Lower lobe of right lung (tissue), 2 donors: ENCODE results near the gene SLIT3. TPM values are rescaled to one million over a fixed set of nuclear protein-coding genes. Genes with fewer than 3 reads are reported as not detected.

Experiments used
- ATAC-seq, 2 donors: fragments of 200-7000 bp; cut with Tn5 transposase; one replicate each; pipeline ENCODE4 v1.9.1; 2020 to 2022; ENCODE audit warnings: mild to moderate bottlenecking in 2 of 2, moderate library complexity in 2 of 2
- DNase-seq: peaks from one replicate; pipeline ENCODE4 v3.0.0-alpha.2; 2020
- H3K27ac ChIP-seq: fragments of 200-600 bp; one replicate; pipeline ENCODE4 v1.8.0; 2022
- H3K27me3 ChIP-seq: fragments of 200-600 bp; one replicate; pipeline ENCODE4 v1.8.0; 2022; ENCODE audit warnings: low read depth
- H3K36me3 ChIP-seq: fragments of 200-600 bp; one replicate; pipeline ENCODE4 v1.8.0; 2022; ENCODE audit warnings: mild to moderate bottlenecking
- H3K4me1 ChIP-seq: fragments of 200-600 bp; one replicate; pipeline ENCODE4 v1.8.0; 2022
- H3K4me3 ChIP-seq: fragments of 200-600 bp; one replicate; pipeline ENCODE4 v1.8.0; 2022; ENCODE audit warnings: mild to moderate bottlenecking
- H3K9me3 ChIP-seq: fragments of 200-600 bp; one replicate; pipeline ENCODE4 v1.8.0; 2022
- intact Hi-C: fragments of 100-400 bp; cut with DNase I; formaldehyde crosslinking; loops from one replicate; pipeline ENCODE4 v1.11.0; 2022
- total RNA-seq: library from RNA; stranded (reverse); fragmentation: NEBNext Ultra II Directional; extraction: Animal tissue kit (Norgen Biotek cat#: 25700); gene quantifications from one replicate; pipeline ENCODE4 v1.2.1, GENCODE V29; 2021
- TF ChIP-seq, protein P1 (sequence below): fragments of 200-600 bp; IDR thresholded peaks from one replicate; pipeline ENCODE4 v1.8.0; 2022; ENCODE audit warnings: antibody characterized with exemption, mild to moderate bottlenecking
- donor health status: DM: no; HTN: yes; CAD: no; lungs with severe emphysema.

SLIT3 gene
- total RNA-seq, 1 donor from 2014 or later, result 48.6 TPM

GRCh38 chr5:168685566-168685965 is 615.4 kb downstream of the SLIT3 start:
- ATAC-seq, result no peak
- DNase-seq, result no peak
- intact Hi-C loops, result no loop called here
- H3K36me3 ChIP-seq, result no peaks in the 10 kb centered on the region
- H3K27ac ChIP-seq, result no peak overlapping the region
- H3K4me1 ChIP-seq, result peaks cover 5% of the 10 kb centered on the region
- TF ChIP-seq, protein P1, sequence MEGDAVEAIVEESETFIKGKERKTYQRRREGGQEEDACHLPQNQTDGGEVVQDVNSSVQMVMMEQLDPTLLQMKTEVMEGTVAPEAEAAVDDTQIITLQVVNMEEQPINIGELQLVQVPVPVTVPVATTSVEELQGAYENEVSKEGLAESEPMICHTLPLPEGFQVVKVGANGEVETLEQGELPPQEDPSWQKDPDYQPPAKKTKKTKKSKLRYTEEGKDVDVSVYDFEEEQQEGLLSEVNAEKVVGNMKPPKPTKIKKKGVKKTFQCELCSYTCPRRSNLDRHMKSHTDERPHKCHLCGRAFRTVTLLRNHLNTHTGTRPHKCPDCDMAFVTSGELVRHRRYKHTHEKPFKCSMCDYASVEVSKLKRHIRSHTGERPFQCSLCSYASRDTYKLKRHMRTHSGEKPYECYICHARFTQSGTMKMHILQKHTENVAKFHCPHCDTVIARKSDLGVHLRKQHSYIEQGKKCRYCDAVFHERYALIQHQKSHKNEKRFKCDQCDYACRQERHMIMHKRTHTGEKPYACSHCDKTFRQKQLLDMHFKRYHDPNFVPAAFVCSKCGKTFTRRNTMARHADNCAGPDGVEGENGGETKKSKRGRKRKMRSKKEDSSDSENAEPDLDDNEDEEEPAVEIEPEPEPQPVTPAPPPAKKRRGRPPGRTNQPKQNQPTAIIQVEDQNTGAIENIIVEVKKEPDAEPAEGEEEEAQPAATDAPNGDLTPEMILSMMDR, result no peak
- no peaks in the 10 kb centered on the region for H3K9me3 ChIP-seq
- H3K4me3 ChIP-seq, result no peak overlapping the region
- H3K27me3 ChIP-seq, result no peaks in the 10 kb centered on the region

DNA sequence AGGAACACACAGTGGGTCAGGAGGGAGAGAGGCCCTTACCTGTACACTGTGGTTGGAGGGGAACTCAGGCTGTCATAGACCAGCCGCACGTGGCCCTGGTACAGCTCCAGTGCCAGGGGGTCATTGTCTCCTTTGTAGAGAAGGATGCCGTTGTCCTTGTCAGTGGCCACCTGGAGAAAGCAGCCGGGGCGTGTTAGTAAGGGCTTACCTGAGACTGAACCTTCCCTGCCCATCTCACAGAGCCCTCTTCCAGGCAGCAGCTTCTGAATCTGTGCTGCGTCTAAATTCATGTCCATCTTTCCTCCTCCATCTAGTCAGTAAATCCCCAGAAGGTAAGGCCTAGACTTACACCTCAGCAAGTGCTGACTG is 617.0 kb downstream of the SLIT3 start:
- H3K27ac ChIP-seq, result no peak overlapping the region
- no peak for DNase-seq
- no peak overlapping the region for H3K4me3 ChIP-seq
- H3K9me3 ChIP-seq, result no peaks in the 10 kb centered on the region
- intact Hi-C loops, result no loop called here
- H3K4me1 ChIP-seq, result peaks cover 5% of the 10 kb centered on the region
- no peaks in the 10 kb centered on the region for H3K36me3 ChIP-seq
- peak in 1 of 2 donors; percentile 3 for ATAC-seq
- H3K27me3 ChIP-seq, result no peaks in the 10 kb centered on the region
- TF ChIP-seq, protein P1, result no peak

DNA sequence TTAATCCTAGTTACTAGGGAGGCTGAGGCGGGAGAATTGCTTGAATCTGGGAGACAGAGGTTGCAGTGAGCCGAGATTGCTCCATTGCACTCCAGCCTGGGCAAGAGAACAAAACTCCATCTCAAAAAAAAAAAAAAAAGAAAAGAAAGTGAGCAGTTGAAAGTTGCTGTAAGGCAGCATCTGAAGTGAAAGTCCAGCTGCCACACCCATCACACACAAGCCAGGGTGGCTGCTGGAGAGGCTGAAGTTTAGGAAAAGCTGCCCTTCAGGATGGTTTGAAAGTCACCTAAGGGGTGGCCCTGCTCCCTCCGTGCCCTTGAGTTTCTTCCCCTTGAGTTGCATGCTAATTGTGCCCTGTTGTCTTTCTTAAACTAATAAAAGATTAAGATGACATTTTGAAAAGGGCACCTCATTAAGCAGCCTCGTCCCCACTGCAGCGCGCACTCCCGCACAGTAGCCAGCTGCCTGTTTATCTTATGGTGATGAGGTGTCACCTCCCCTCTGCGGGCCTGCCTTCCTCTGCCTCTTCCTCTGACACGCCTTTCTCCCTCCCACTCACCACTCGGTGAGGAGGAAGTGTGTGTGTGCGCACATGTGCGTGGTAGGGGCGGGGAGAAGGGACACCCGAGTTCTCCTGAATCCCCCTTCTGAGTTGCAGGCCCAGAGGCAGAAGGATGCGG is 617.6 kb downstream of the SLIT3 start:
- Histone ChIP-seq H3K9me3 (no peaks in the 10 kb centered on the region), H3K27ac (no peak overlapping the region), H3K4me3 (no peak overlapping the region), H3K4me1 (peaks cover 5% of the 10 kb centered on the region), H3K36me3 (no peaks in the 10 kb centered on the region), H3K27me3 (no peaks in the 10 kb centered on the region)
- no peak for DNase-seq
- peak in 1 of 2 donors; percentile 12 for ATAC-seq
- intact Hi-C loops, result no loop called here
- TF ChIP-seq, protein P1, result no peak

DNA sequence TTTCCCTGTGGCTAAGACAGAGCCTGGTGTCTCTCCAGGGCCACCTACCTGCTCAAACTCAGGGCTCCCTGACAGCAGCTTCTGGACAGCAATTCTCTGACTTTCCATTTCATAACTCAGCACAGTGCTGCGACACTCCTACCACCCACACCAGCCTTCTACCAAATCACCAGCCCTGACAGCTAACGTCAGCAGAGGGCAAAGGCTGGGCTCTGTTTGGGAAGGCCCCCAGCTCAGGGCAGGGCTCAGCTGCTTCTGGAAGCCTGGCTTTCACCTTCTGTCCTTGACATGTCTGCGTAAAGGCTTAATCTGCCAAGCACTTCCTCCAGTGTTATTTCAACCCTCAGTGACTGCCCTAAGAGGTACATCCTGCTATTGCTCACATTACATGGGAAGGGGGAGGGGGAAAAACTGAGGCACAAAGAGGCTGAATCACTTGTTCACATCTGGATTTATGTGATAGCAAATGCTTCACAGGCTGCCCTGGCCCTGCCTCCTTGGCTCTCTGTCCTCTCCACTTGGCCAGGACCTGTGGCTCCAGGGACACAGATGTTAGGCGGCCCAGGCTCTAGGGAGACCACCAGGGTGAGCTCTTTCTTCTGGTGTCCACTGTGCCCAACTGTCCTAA is 619.3 kb downstream of the SLIT3 start:
- intact Hi-C loops, result no loop called here
- no peak for DNase-seq
- TF ChIP-seq, protein P1, result no peak

GRCh38 chr5:168680395-168680794 is 620.5 kb downstream of the SLIT3 start:
- DNase-seq, result no peak
- peaks cover 5% of the 10 kb centered on the region for H3K4me1 ChIP-seq
- no peak for ATAC-seq
- H3K36me3 ChIP-seq, result no peaks in the 10 kb centered on the region
- no peaks in the 10 kb centered on the region for H3K27me3 ChIP-seq
- no peaks in the 10 kb centered on the region for H3K9me3 ChIP-seq
- no peak overlapping the region for H3K4me3 ChIP-seq
- intact Hi-C loops, result no loop called here
- TF ChIP-seq, protein P1, result no peak
- H3K27ac ChIP-seq, result no peak overlapping the region

More for the DNA sequence above, 619.3 kb downstream of the SLIT3 start:
- Histone ChIP-seq H3K27ac (peak overlapping the region; percentile 3), H3K36me3 (no peaks in the 10 kb centered on the region), H3K27me3 (no peaks in the 10 kb centered on the region), H3K9me3 (no peaks in the 10 kb centered on the region), H3K4me1 (peaks cover 5% of the 10 kb centered on the region), H3K4me3 (no peak overlapping the region)
- ATAC-seq, result peak; percentile 42 to 65
